WTC11 (cell line): ENCODE data around the gene ABCG8. TPM values are rescaled to one million over a fixed set of nuclear protein-coding genes. Genes with fewer than 3 reads are reported as not detected.

Source experiments
- ATAC-seq: fragments of 200-7000 bp; cut with Tn5 transposase; 2 replicates; pipeline ENCODE4 v1.10.0; 2021; ENCODE audit warnings: mild to moderate bottlenecking, moderate library complexity
- Bru-seq: library from RNA; stranded (reverse); fragments of 400-500 nt; gene quantifications from one replicate; lab custom pipeline; 2021; lab: Mats Ljungman, UMichigan
- CTCF ChIA-PET: fragments of 300-600 bp; sonication (Branson Sonifier 250); formaldehyde crosslinking; loops from one replicate; lab custom pipeline; 2021; ENCODE audit warnings: antibody characterized with exemption; lab: Charles Lee
- POLR2A ChIA-PET: fragments of 350-600 bp; sonication (Branson Sonifier 250); formaldehyde crosslinking; loops from one replicate; lab custom pipeline; 2021; ENCODE audit warnings: antibody characterized with exemption; lab: Charles Lee
- DNase-seq: peaks from one replicate; pipeline ENCODE4 v3.0.0; 2021; ENCODE audit warnings: low spot score
- H3K27ac Mint-ChIP-seq: 2 replicates; pipeline ENCODE4 v1.8.0; 2021; ENCODE audit warnings: mixed read lengths
- H3K27me3 Mint-ChIP-seq: 2 replicates; pipeline ENCODE4 v1.8.0; 2021; ENCODE audit warnings: low read depth, mild to moderate bottlenecking, moderate library complexity, mixed read lengths
- H3K36me3 Mint-ChIP-seq: 2 replicates; pipeline ENCODE4 v1.8.0; 2021; ENCODE audit warnings: mixed read lengths
- H3K4me1 Mint-ChIP-seq: 2 replicates; pipeline ENCODE4 v1.8.0; 2022; ENCODE audit warnings: mixed read lengths
- H3K4me3 Mint-ChIP-seq: 2 replicates; pipeline ENCODE4 v1.8.0; 2021; ENCODE audit warnings: mild to moderate bottlenecking, moderate library complexity, mixed read lengths
- H3K9me3 Mint-ChIP-seq: 2 replicates; pipeline ENCODE4 v1.8.0; 2021; ENCODE audit warnings: mixed read lengths
- CREB1 ChIP-seq: sonication (generic); formaldehyde crosslinking; IDR thresholded peaks from 2 replicates; pipeline ENCODE4 v1.8.0; 2023; ENCODE audit warnings: mild to moderate bottlenecking, missing genetic modification reagents
- CREM ChIP-seq: sonication (generic); formaldehyde crosslinking; IDR thresholded peaks from 2 replicates; pipeline ENCODE4 v1.8.1; 2022; ENCODE audit warnings: mild to moderate bottlenecking, missing genetic modification reagents, moderate library complexity
- ETV6 ChIP-seq: sonication (generic); formaldehyde crosslinking; IDR thresholded peaks from 2 replicates; pipeline ENCODE4 v1.8.1; 2022; ENCODE audit warnings: mild to moderate bottlenecking, missing genetic modification reagents
- GABPB1 ChIP-seq: sonication (generic); formaldehyde crosslinking; IDR thresholded peaks from 2 replicates; pipeline ENCODE4 v1.8.1; 2023; ENCODE audit warnings: mild to moderate bottlenecking, missing genetic modification reagents
- JAZF1 ChIP-seq: fragments of 250-450 bp; sonication (Bioruptor Pico); IDR thresholded peaks from 2 replicates; pipeline ENCODE4 v1.9.0; 2021; ENCODE audit warnings: moderate library complexity, mild to moderate bottlenecking, inconsistent platforms
- NFATC4 ChIP-seq: fragments of 250-450 bp; sonication (Bioruptor Pico); IDR thresholded peaks from 2 replicates; pipeline ENCODE4 v1.9.0; 2021; ENCODE audit warnings: mild to moderate bottlenecking
- NR3C1 ChIP-seq: sonication (generic); formaldehyde crosslinking; conservative IDR thresholded peaks from 2 replicates; pipeline ENCODE4 v1.8.1; 2023; ENCODE audit warnings: low read depth, mild to moderate bottlenecking, missing genetic modification reagents
- SOX15 ChIP-seq: fragments of 250-450 bp; sonication (Bioruptor Pico); IDR thresholded peaks from 2 replicates; pipeline ENCODE4 v1.9.0; 2021; ENCODE audit warnings: mild to moderate bottlenecking
- SP1 ChIP-seq: sonication (generic); formaldehyde crosslinking; conservative IDR thresholded peaks from 2 replicates; pipeline ENCODE4 v1.8.1; 2022; ENCODE audit warnings: missing genetic modification reagents
- TEAD1 ChIP-seq: sonication (generic); formaldehyde crosslinking; IDR thresholded peaks from 2 replicates; pipeline ENCODE4 v1.8.0; 2022; ENCODE audit warnings: mild to moderate bottlenecking, missing genetic modification reagents
- TEAD4 ChIP-seq: sonication (generic); formaldehyde crosslinking; IDR thresholded peaks from 2 replicates; pipeline ENCODE4 v1.8.0; 2022; ENCODE audit warnings: mild to moderate bottlenecking, missing genetic modification reagents
- ZBTB21 ChIP-seq: sonication (generic); formaldehyde crosslinking; IDR thresholded peaks from 2 replicates; pipeline ENCODE4 v1.8.1; 2023; ENCODE audit warnings: mild to moderate bottlenecking, missing genetic modification reagents, borderline replicate concordance
- ZNF138 ChIP-seq: sonication (generic); formaldehyde crosslinking; conservative IDR thresholded peaks from 2 replicates; pipeline ENCODE4 v1.8.1; 2022; ENCODE audit warnings: mild to moderate bottlenecking, moderate library complexity, missing genetic modification reagents
- ZNF396 ChIP-seq: fragments of 250-450 bp; sonication (Bioruptor Pico); IDR thresholded peaks from 2 replicates; pipeline ENCODE4 v1.8.0; 2021; ENCODE audit warnings: mild to moderate bottlenecking, moderate library complexity, borderline replicate concordance
- long read RNA-seq, 3 experiments: library from RNA in 1 of 3; library from capped mRNA in 1 of 3; library from polyadenylated mRNA in 1 of 3; unstranded in 2 of 3; stranded (forward) in 1 of 3; transcript quantifications; one replicate each; pipeline ENCODE4 v2.0.0, GENCODE V29; 2021
- total RNA-seq: library from RNA; stranded (reverse); gene quantifications from 3 replicates; pipeline ENCODE4 v1.2.3, GENCODE V29; 2021
- TF ChIP-seq, protein P1 (sequence below): sonication (generic); formaldehyde crosslinking; IDR thresholded peaks from 2 replicates; pipeline ENCODE4 v1.8.0; 2023; ENCODE audit warnings: missing genetic modification reagents
- TF ChIP-seq, protein P2 (sequence below): sonication (generic); formaldehyde crosslinking; IDR thresholded peaks from 2 replicates; pipeline ENCODE4 v1.8.1; 2022; ENCODE audit warnings: missing genetic modification reagents, borderline replicate concordance
- TF ChIP-seq, protein P3 (sequence below): sonication (generic); formaldehyde crosslinking; IDR thresholded peaks from 2 replicates; pipeline ENCODE4 v1.8.1; 2023; ENCODE audit warnings: mild to moderate bottlenecking, moderate library complexity, missing genetic modification reagents
- TF ChIP-seq, protein P4 (sequence below): sonication (generic); formaldehyde crosslinking; IDR thresholded peaks from 2 replicates; pipeline ENCODE4 v1.8.1; 2023; ENCODE audit warnings: mild to moderate bottlenecking, missing genetic modification reagents, moderate library complexity
- TF ChIP-seq, protein P5 (sequence below): fragments of 250-450 bp; sonication (Bioruptor Pico); IDR thresholded peaks from 2 replicates; pipeline ENCODE4 v1.9.0; 2021; ENCODE audit warnings: moderate library complexity, mild to moderate bottlenecking, inconsistent platforms, borderline replicate concordance

ABCG8 gene
- total RNA-seq (0.23 to 0.25 TPM in 2 of 3 replicates, not detected in the other), Bru-seq, nascent RNA (percentile 3 among the genes with signal in this experiment)
- long read RNA-seq, experiment 1 = 0 reads
- long read RNA-seq, experiment 2 = 0 reads
- long read RNA-seq, experiment 3 = 0 reads

DNA sequence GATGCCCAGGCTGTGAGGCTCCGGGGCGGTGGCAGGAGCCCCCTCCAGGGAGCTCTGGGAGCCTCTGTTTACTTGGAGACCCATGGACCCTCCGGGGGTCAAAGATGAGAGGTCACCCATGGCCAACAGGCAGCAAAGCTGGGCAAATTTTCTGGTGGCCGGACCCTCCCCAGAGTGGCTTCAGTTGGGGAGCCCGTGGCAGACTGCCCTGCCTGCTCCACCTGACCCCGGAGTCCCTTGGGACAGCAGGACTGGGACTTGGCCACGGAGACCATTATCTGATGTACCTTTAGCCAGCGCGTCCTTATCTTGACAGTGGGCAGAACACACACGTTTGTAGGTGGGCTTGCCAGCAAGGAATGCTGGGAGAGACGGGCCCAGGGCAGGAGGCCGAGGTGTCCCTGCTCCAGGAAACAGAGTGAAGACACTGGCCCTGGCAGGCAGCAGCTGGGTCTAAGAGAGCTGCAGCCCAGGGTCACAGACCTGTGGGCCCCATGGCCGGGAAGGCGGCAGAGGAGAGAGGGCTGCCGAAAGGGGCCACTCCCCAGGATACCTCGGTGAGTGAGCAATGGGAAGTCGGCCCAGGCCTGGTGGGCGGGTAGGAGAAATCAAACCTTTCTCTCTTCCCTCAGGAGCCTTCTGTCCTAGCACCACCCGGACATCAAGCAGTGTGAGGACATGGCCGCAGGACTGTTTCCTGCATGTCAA, at the start of gene ABCG8, which contains the start of gene ABCG5:
Gene ABCG8 (plus strand): TSS at position 412 of the 708 bp plus-strand sequence. CDS start 83 bp downstream, at position 495.
Gene ABCG5 (minus strand): TSS at position 280 of the 708 bp plus-strand sequence. CDS start 160 bp downstream, at position 120.
- no peaks in the 10 kb centered on the region for H3K27me3 Mint-ChIP-seq
- no peak within 1 kb of the TSS for H3K27ac Mint-ChIP-seq
- no peak for DNase-seq
- CTCF ChIA-PET = no interaction called here
- peak; percentile 40 for ATAC-seq
- H3K9me3 Mint-ChIP-seq = no peaks in the 10 kb centered on the region
- no peaks in the 10 kb centered on the region for H3K36me3 Mint-ChIP-seq
- TF ChIP-seq JAZF1 (no peak), GABPB1 (CRISPR knock-in tag) (peak; percentile 31; the same call in 1 of the 2 replicates)
- POLR2A ChIA-PET = no interaction called here
- H3K4me3 Mint-ChIP-seq = no peak within 1 kb of the TSS
- peaks cover 8% of the 10 kb centered on the region for H3K4me1 Mint-ChIP-seq

DNA sequence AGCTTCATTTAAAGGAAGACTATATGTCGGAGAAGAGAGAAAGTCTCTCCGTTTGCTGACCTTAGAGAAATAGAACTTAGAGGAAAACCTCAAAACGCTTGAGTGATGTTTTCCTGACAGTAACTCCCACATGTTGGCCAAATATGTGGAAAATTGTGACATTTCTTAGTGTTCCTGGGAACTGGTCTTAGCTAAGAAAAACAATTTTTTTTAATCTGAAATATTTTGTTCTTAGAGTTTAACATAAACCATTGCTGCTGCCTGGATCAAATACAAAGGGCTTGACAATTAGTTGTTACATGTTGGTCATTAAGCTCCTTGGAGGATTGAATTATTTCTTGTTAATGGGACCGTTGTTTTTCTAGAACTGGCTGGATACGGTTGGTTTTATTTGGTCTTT, 48.6 kb upstream of the ABCG8 start:
- no peak overlapping the region for H3K27ac Mint-ChIP-seq
- CTCF ChIA-PET = interaction anchor here (0.6 to 1.4 kb wide), 3 partner anchors 9 to 185 kb away, joined by 3 to 4 read pairs (median 3); no protein-coding TSS in a partner anchor
- no peaks in the 10 kb centered on the region for H3K4me1 Mint-ChIP-seq
- ATAC-seq (no peak), DNase-seq (no peak)
- POLR2A ChIA-PET = no interaction called here
- no peaks in the 10 kb centered on the region for H3K27me3 Mint-ChIP-seq
- H3K36me3 Mint-ChIP-seq = no peaks in the 10 kb centered on the region
- no peak overlapping the region for H3K4me3 Mint-ChIP-seq
- TF ChIP-seq, protein P1, sequence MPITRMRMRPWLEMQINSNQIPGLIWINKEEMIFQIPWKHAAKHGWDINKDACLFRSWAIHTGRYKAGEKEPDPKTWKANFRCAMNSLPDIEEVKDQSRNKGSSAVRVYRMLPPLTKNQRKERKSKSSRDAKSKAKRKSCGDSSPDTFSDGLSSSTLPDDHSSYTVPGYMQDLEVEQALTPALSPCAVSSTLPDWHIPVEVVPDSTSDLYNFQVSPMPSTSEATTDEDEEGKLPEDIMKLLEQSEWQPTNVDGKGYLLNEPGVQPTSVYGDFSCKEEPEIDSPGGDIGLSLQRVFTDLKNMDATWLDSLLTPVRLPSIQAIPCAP = no peak
- TF ChIP-seq, protein P2, sequence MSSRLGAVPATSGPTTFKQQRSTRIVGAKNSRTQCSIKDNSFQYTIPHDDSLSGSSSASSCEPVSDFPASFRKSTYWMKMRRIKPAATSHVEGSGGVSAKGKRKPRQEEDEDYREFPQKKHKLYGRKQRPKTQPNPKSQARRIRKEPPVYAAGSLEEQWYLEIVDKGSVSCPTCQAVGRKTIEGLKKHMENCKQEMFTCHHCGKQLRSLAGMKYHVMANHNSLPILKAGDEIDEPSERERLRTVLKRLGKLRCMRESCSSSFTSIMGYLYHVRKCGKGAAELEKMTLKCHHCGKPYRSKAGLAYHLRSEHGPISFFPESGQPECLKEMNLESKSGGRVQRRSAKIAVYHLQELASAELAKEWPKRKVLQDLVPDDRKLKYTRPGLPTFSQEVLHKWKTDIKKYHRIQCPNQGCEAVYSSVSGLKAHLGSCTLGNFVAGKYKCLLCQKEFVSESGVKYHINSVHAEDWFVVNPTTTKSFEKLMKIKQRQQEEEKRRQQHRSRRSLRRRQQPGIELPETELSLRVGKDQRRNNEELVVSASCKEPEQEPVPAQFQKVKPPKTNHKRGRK (CRISPR knock-in tag) = no peak
- no peak for TF ChIP-seq ETV6 (CRISPR knock-in tag)
- TF ChIP-seq, protein P3, sequence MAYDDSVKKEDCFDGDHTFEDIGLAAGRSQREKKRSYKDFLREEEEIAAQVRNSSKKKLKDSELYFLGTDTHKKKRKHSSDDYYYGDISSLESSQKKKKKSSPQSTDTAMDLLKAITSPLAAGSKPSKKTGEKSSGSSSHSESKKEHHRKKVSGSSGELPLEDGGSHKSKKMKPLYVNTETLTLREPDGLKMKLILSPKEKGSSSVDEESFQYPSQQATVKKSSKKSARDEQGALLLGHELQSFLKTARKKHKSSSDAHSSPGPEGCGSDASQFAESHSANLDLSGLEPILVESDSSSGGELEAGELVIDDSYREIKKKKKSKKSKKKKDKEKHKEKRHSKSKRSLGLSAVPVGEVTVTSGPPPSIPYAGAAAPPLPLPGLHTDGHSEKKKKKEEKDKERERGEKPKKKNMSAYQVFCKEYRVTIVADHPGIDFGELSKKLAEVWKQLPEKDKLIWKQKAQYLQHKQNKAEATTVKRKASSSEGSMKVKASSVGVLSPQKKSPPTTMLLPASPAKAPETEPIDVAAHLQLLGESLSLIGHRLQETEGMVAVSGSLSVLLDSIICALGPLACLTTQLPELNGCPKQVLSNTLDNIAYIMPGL (CRISPR knock-in tag) = no peak
- no peak for TF ChIP-seq ZNF396
- TF ChIP-seq, protein P4, sequence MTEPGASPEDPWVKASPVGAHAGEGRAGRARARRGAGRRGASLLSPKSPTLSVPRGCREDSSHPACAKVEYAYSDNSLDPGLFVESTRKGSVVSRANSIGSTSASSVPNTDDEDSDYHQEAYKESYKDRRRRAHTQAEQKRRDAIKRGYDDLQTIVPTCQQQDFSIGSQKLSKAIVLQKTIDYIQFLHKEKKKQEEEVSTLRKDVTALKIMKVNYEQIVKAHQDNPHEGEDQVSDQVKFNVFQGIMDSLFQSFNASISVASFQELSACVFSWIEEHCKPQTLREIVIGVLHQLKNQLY (CRISPR knock-in tag) = no peak
- TF ChIP-seq TEAD4 = no peak
- no peak for TF ChIP-seq CREB1 (CRISPR knock-in tag)
- TF ChIP-seq SP1 (CRISPR knock-in tag) = no peak
- no peak for TF ChIP-seq NR3C1 (CRISPR knock-in tag)
- TF ChIP-seq, protein P5, sequence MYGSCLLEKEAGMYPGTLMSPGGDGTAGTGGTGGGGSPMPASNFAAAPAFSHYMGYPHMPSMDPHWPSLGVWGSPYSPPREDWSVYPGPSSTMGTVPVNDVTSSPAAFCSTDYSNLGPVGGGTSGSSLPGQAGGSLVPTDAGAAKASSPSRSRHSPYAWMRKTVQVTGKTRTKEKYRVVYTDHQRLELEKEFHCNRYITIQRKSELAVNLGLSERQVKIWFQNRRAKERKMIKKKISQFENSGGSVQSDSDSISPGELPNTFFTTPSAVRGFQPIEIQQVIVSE (CRISPR knock-in tag) = no peak
- no peak for TF ChIP-seq ZNF138 (CRISPR knock-in tag)
- no peak for TF ChIP-seq CREM
- TF ChIP-seq ZBTB21 (CRISPR knock-in tag) = no peak
- TF ChIP-seq SOX15 (CRISPR knock-in tag) = no peak
- TF ChIP-seq NFATC4 (CRISPR knock-in tag) = no peak
- TF ChIP-seq TEAD1 (CRISPR knock-in tag) = no peak
- H3K9me3 Mint-ChIP-seq = no peaks in the 10 kb centered on the region
